ENCODE measurements around the gene PRELID3B.

Gene PRELID3B

DNA sequence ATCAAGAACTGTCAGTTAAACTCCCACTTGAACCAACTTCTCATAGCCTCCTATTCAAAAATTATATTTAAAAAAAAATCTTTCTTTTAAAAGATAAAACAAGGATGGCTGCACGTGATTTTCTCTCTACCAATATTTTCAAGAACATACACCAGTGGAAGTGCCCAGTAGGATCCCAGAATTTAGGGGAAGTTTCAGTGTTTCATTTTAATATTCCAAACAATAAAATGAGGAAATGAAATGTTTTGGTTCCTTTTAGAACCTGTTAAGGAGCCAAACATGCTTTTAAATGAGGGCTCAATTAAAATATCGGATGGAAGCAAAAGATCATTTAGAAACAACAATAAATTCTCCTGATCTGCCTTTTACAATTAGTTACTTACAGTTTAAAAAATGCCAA is 26.4 kb upstream of the PRELID3B start:
- peaks cover 0 to 3% of the 10 kb centered on the region in 2 donors for H3K27me3 Mint-ChIP-seq
- peaks cover 28 to 35% of the 10 kb centered on the region in 2 donors for H3K4me1 Mint-ChIP-seq
- H3K27ac Mint-ChIP-seq, result no peak overlapping the region
- no peak for DNase-seq
- no peak overlapping the region for H3K4me3 Mint-ChIP-seq
- H3K9me3 Mint-ChIP-seq, result no peaks in the 10 kb centered on the region
- H3K36me3 Mint-ChIP-seq, result no peaks in the 10 kb centered on the region
- no peak for ATAC-seq (replicated peaks)

GRCh38 chr20:59068534-59068933 is 25.9 kb upstream of the PRELID3B start:
- H3K9me3 Mint-ChIP-seq, result no peaks in the 10 kb centered on the region
- no peak for ATAC-seq (replicated peaks)
- no peak overlapping the region for H3K27ac Mint-ChIP-seq
- peaks cover 0 to 3% of the 10 kb centered on the region in 2 donors for H3K27me3 Mint-ChIP-seq
- DNase-seq, result no peak
- H3K4me3 Mint-ChIP-seq, result no peak overlapping the region
- no peaks in the 10 kb centered on the region for H3K36me3 Mint-ChIP-seq
- H3K4me1 Mint-ChIP-seq, result peaks cover 25 to 31% of the 10 kb centered on the region in 2 donors

GRCh38 chr20:59064214-59064722 is 21.7 kb upstream of the PRELID3B start:
- Mint-ChIP-seq H3K27me3 (peaks cover 0 to 9% of the 10 kb centered on the region in 2 donors), H3K27ac (no peak overlapping the region), H3K4me3 (no peak overlapping the region), H3K4me1 (peaks cover 6% of the 10 kb centered on the region in 2 donors), H3K9me3 (no peaks in the 10 kb centered on the region), H3K36me3 (no peaks in the 10 kb centered on the region)
- ATAC-seq (replicated peaks) (no peak), DNase-seq (no peak)

DNA sequence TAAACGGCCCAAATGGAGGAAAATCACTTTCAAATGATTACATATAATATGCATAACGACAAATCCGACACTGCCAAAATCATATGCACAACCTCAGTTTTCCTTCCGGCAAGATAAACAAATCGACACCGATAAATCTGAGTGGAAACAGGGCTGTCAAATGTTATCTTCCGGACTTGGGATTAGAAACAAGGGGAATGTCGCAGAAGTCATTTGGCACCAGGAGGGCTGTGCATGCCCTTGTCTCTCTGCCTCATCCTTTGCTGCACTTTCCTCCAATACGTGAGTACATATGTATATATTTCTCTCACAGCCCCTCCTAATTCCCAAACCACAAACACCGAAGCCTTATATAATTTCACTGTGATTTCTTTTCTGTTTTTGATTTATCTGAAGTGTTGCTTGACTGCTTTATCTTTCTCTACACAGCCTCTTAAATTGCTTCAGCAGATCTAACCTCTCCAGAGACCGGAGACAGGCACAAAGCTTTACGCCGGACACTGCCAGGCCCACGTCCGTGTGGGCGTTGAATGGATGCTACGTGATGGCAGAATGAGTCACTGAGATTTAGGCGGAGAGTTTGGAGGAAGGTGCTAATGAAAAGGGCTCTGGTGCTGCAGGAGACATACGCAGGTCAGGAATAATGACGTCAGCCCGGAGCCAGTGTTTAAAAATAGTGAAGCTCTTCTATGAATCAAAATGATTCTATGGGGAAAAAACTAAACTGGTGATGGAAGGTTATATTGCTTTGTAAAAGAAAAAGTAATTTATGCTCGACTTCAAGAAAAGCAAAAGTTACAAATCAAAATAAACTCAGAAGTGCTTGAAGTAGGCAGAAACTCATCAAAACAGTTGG is 21.0 kb upstream of the PRELID3B start:
- ATAC-seq (replicated peaks), result no peak
- H3K27ac Mint-ChIP-seq, result no peak overlapping the region

DNA sequence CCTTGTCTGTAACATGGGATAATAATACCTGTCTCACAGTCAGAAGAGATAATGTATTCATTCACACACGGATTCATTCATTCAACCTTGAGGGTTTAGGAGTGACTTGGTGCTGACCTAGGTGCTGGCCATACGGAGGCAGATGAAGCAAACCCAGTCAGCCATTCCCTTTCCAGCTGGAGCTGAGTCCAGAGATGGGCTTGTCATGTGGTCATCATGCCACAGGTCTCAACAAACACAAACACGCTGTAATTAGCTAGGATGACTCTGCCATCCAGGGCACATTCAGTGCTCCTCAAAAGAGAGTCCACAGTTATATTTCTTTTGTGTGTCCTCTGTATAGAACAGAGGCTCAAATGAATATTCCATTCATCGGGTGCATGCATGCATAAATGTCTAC is 19.5 kb upstream of the PRELID3B start:
- H3K27me3 Mint-ChIP-seq, result peaks cover 0 to 6% of the 10 kb centered on the region in 2 donors
- no peaks in the 10 kb centered on the region for H3K9me3 Mint-ChIP-seq
- H3K36me3 Mint-ChIP-seq, result no peaks in the 10 kb centered on the region

More for the DNA sequence above, 21.0 kb upstream of the PRELID3B start:
- no peaks in the 10 kb centered on the region for H3K9me3 Mint-ChIP-seq
- H3K27me3 Mint-ChIP-seq, result peaks cover 0 to 9% of the 10 kb centered on the region in 2 donors
- no peaks in the 10 kb centered on the region for H3K36me3 Mint-ChIP-seq
- H3K4me1 Mint-ChIP-seq, result peaks cover 0 to 1% of the 10 kb centered on the region in 2 donors
- no peak overlapping the region for H3K4me3 Mint-ChIP-seq
- DNase-seq, result no peak

DNA sequence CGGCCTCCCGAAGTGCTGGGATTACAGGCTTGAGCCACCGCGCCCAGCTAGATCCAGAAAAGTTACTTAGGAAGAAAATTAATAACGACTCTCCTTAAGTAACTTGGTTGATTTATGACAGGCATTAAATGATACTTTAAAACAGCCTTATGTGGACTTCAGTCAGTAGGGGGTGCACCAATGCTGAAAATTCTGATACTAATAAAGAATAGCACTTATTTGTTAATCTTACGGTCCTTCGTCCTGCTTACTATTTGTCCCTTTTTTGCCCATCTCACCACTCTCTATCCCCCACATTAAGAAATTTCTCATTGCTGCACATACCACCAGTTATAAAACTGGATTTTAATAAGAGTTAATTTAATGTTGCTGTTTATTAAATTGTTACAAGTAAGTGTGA is 12.7 kb upstream of the PRELID3B start:
- DNase-seq (no peak), ATAC-seq (replicated peaks) (no peak)
- H3K4me3 Mint-ChIP-seq, result no peak overlapping the region
- H3K9me3 Mint-ChIP-seq, result no peaks in the 10 kb centered on the region
- no peaks in the 10 kb centered on the region for H3K4me1 Mint-ChIP-seq
- H3K36me3 Mint-ChIP-seq, result no peaks in the 10 kb centered on the region
- no peak overlapping the region for H3K27ac Mint-ChIP-seq
- H3K27me3 Mint-ChIP-seq, result peaks cover 5 to 23% of the 10 kb centered on the region in 2 donors

More for the DNA sequence above, 19.5 kb upstream of the PRELID3B start:
- DNase-seq (no peak), ATAC-seq (replicated peaks) (no peak)
- Mint-ChIP-seq H3K4me1 (no peaks in the 10 kb centered on the region), H3K4me3 (no peak overlapping the region), H3K27ac (no peak overlapping the region)

- DNase-seq, result no peak
- Mint-ChIP-seq H3K4me3 (no peak overlapping the region), H3K4me1 (peaks cover 0 to 4% of the 10 kb centered on the region in 2 donors), H3K9me3 (no peaks in the 10 kb centered on the region), H3K36me3 (no peaks in the 10 kb centered on the region), H3K27ac (no peak overlapping the region), H3K27me3 (peaks cover 11 to 21% of the 10 kb centered on the region in 2 donors)
- no peak for ATAC-seq (replicated peaks)
Measured at GRCh38 chr20:59051666-59052185, 9.1 kb upstream of the PRELID3B start.

- peaks cover 11 to 21% of the 10 kb centered on the region in 2 donors for H3K27me3 Mint-ChIP-seq
- no peaks in the 10 kb centered on the region for H3K36me3 Mint-ChIP-seq
- no peaks in the 10 kb centered on the region for H3K9me3 Mint-ChIP-seq
- H3K4me3 Mint-ChIP-seq, result no peak overlapping the region
- H3K4me1 Mint-ChIP-seq, result peaks cover 0 to 4% of the 10 kb centered on the region in 2 donors
- H3K27ac Mint-ChIP-seq, result no peak overlapping the region
- no peak for DNase-seq
- ATAC-seq (replicated peaks), result no peak
Measured at GRCh38 chr20:59050437-59050836, 7.9 kb upstream of the PRELID3B start.

- Mint-ChIP-seq H3K36me3 (no peaks in the 10 kb centered on the region), H3K4me3 (no peak overlapping the region), H3K27ac (no peak overlapping the region), H3K4me1 (peaks cover 14 to 15% of the 10 kb centered on the region in 2 donors), H3K27me3 (peaks cover 11 to 21% of the 10 kb centered on the region in 2 donors), H3K9me3 (no peaks in the 10 kb centered on the region)
- DNase-seq (no peak), ATAC-seq (replicated peaks) (no peak)
Measured at GRCh38 chr20:59048681-59049030, 6.1 kb upstream of the PRELID3B start.

GRCh38 chr20:59047938-59048680 is 5.5 kb upstream of the PRELID3B start:
- H3K36me3 Mint-ChIP-seq, result no peaks in the 10 kb centered on the region
- DNase-seq (no peak), ATAC-seq (replicated peaks) (peak in 1 of 2 donors; percentile 34)
- no peak overlapping the region for H3K27ac Mint-ChIP-seq
- peaks cover 18 to 20% of the 10 kb centered on the region in 2 donors for H3K4me1 Mint-ChIP-seq
- no peak overlapping the region for H3K4me3 Mint-ChIP-seq
- H3K27me3 Mint-ChIP-seq, result peaks cover 8 to 17% of the 10 kb centered on the region in 2 donors
- H3K9me3 Mint-ChIP-seq, result no peaks in the 10 kb centered on the region

DNA sequence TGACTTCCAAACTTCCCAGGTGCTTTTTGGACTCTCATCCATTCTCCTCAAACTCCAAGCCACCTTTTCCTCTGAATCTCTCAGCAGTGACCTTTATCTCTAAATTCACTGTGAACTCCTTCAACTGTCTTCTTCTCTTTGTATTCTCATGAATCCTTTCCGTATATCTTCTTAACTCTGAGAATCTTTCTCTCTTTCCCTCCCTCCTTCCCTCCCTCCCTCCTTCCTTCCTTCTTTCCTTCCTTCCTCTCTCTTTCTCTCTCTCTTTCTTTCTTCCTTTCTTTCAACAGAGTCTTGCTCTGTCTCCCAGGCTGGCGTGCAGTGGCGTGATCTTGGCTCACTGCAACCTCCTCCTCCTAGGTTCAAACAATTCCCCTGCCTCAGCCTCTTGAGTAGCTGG is 4.3 kb upstream of the PRELID3B start:
- no peak overlapping the region for H3K4me3 Mint-ChIP-seq
- H3K27me3 Mint-ChIP-seq, result peaks cover 6 to 13% of the 10 kb centered on the region in 2 donors
- H3K36me3 Mint-ChIP-seq, result no peaks in the 10 kb centered on the region
- H3K4me1 Mint-ChIP-seq, result peaks cover 20 to 22% of the 10 kb centered on the region in 2 donors
- DNase-seq (no peak), ATAC-seq (replicated peaks) (no peak)
- H3K9me3 Mint-ChIP-seq, result no peaks in the 10 kb centered on the region
- no peak overlapping the region for H3K27ac Mint-ChIP-seq

DNA sequence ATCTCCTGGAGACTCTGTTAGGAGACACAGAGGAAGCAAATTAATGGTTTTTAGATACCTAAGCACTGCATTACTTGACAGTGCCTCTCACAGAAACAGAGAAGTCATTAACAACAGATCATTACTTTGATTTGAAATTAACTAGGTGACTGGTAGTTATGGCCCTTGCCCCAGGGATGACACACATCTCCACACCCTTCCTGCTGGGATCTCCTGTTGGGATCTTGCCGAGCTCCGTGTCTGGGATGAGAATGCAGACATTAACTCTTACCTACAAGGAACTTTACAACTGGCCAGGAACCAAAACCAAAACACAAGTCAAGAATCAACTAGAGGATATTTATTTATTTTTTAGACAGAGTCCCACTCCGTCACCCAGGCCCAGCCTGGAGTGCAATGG is 2.2 kb upstream of the PRELID3B start:
- Mint-ChIP-seq H3K27me3 (peaks cover 4 to 6% of the 10 kb centered on the region in 2 donors), H3K36me3 (peaks cover 13 to 14% of the 10 kb centered on the region in 2 donors), H3K4me3 (no peak overlapping the region), H3K4me1 (peaks cover 32 to 41% of the 10 kb centered on the region in 2 donors), H3K27ac (no peak overlapping the region), H3K9me3 (no peaks in the 10 kb centered on the region)
- DNase-seq, result no peak
- ATAC-seq (replicated peaks), result no peak

- Mint-ChIP-seq H3K4me3 (no peak overlapping the region), H3K4me1 (peaks cover 32 to 43% of the 10 kb centered on the region in 2 donors), H3K9me3 (no peaks in the 10 kb centered on the region), H3K36me3 (peaks cover 13 to 15% of the 10 kb centered on the region in 2 donors), H3K27ac (no peak overlapping the region), H3K27me3 (peaks cover 2 to 3% of the 10 kb centered on the region in 2 donors)
- DNase-seq (no peak), ATAC-seq (replicated peaks) (no peak)
Measured at GRCh38 chr20:59044295-59044694, 1.7 kb upstream of the PRELID3B start.

DNA sequence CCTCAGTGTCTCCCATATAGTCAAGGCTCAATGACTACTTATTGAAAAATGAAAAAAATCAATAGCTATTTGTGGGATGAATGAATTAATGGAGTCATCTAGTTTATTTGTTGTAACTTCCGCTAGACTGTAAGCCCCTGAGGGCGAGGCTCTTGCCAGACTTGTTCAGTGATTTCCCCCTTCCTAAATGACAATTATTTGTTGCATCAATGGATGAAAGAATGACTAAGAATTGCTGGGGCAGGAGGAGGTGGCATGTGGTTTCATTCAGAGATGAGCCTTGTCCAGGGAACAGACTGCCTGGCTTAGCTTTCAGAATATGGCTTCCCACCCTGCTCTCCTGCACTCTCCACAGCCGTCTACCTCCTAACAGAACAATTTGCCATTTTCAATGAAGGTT is 1.1 kb upstream of the PRELID3B start:
- Mint-ChIP-seq H3K9me3 (no peaks in the 10 kb centered on the region), H3K27ac (peak overlapping the region; percentile 62), H3K4me1 (peaks cover 34 to 47% of the 10 kb centered on the region in 2 donors), H3K36me3 (peaks cover 15 to 17% of the 10 kb centered on the region in 2 donors), H3K4me3 (peak overlapping the region; percentile 96 to 99), H3K27me3 (no peaks in the 10 kb centered on the region)
- ATAC-seq (replicated peaks), result no peak
- no peak for DNase-seq
